Activated naive CD4-positive, alpha-beta T cell treated with anti-CD3 and anti-CD28 coated beads, Interleukin-2, amount 10 ng/mL, durations not matched to agents 7 days and 5 days (primary cell): Measurements from ENCODE around the gene ATP8B3.

Source experiments
- CTCF ChIA-PET: fragments of 350-600 bp; sonication (Branson Sonifier 250); formaldehyde crosslinking; loops from one replicate; lab custom pipeline; 2021; ENCODE audit warnings: antibody characterized with exemption; lab: Charles Lee
- DNase-seq: peaks from one replicate; pipeline ENCODE4 v3.0.0-alpha.2; 2020
- H3K27ac Mint-ChIP-seq: one replicate; pipeline ENCODE4 v1.8.0; 2021; ENCODE audit warnings: mild to moderate bottlenecking, moderate library complexity, mixed read lengths
- H3K27me3 Mint-ChIP-seq: one replicate; pipeline ENCODE4 v1.8.0; 2021; ENCODE audit warnings: mild to moderate bottlenecking, mixed read lengths
- H3K36me3 Mint-ChIP-seq: one replicate; pipeline ENCODE4 v1.8.0; 2021; ENCODE audit warnings: mixed read lengths
- H3K4me1 Mint-ChIP-seq: one replicate; pipeline ENCODE4 v1.8.0; 2021; ENCODE audit warnings: mixed read lengths
- H3K4me3 Mint-ChIP-seq: one replicate; pipeline ENCODE4 v1.8.0; 2021; ENCODE audit warnings: mild to moderate bottlenecking, moderate library complexity, mixed read lengths
- H3K9me3 Mint-ChIP-seq: one replicate; pipeline ENCODE4 v1.8.0; 2021; ENCODE audit warnings: mixed read lengths

ATP8B3 gene

DNA sequence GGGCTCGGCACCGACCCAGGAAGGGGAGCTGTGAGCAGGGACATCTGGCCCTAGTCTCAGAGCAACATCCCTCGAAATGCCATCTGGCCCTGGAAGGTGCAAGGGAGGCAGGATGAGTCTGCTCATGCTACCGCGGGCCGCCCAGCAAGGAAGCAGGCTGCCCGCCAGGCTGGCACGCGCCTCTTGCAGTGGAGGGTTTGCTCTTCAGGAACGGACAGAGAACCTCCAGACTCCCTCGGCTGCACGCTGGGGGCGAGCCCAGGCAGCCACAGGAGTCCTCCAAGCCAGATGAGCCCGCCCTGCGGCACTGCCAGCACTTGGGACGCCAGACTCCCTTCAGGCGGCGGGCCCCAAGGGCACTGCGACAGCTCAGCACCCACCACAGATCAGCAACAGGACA lies 10.1 kb upstream of the ATP8B3 start:
- no peak overlapping the region for H3K27ac Mint-ChIP-seq
- DNase-seq, result no peak
- H3K4me3 Mint-ChIP-seq, result no peak overlapping the region
- CTCF ChIA-PET, result interaction anchor here (1.2 to 5.2 kb wide), 2 partner anchors 15 to 16 kb away, joined by 3 to 25 read pairs; no protein-coding TSS in a partner anchor
- H3K9me3 Mint-ChIP-seq, result no peaks in the 10 kb centered on the region
- peaks cover 31% of the 10 kb centered on the region for H3K36me3 Mint-ChIP-seq
- H3K4me1 Mint-ChIP-seq, result peaks cover 4% of the 10 kb centered on the region
- no peaks in the 10 kb centered on the region for H3K27me3 Mint-ChIP-seq

DNA sequence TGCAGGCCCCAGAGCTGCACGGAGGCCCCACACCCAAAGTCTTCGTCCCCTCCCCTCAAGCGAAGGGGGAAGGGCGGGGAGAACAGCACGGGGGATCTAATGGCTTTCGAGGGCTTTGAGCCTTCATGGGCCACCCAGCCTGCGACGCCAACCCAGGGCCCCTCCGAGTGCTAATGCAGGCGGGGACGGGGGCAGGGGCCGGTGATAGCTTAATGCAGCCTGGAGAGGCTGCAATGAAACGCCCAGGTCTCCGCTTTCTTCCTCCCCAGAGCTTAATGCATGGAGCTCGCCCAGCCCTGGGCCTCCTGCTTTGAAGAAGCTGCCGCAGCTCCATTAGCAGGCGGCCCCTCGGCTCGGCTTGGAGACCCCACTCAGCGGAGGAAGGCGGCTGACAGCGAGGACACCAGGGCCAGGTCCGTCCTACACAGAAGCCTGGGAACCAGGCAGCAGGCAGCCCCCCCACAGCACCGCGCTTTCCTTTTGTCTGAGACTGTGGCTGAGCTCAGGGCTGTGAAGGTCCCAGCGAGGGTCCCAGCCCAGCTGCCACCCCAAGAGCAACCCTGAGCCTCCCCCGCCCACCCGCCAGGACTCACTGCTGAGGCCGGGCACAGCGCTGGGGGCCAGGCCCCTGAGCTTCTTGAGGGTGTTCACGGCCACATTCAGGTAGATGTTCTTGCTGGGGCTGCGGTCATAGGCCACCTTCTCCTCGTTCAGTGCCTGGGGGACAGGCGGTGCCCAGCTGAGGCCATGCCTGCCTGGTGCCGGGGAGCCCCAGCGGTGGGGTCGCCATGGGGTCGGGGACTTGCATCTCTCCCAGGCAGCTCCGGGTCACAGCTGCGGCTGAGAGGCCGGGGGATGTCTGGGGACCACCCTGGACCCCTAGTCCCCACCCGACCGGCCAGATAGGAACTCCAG lies 7.5 kb upstream of the ATP8B3 start:
- H3K27me3 Mint-ChIP-seq, result no peaks in the 10 kb centered on the region
- CTCF ChIA-PET, result interaction anchor here (0.6 to 2.2 kb wide), 2 partner anchors 9 to 18 kb away, joined by 3 to 10 read pairs; no protein-coding TSS in a partner anchor
- H3K36me3 Mint-ChIP-seq, result peaks cover 33% of the 10 kb centered on the region
- H3K9me3 Mint-ChIP-seq, result no peaks in the 10 kb centered on the region
- H3K4me1 Mint-ChIP-seq, result no peaks in the 10 kb centered on the region
- H3K4me3 Mint-ChIP-seq, result no peak overlapping the region
- no peak for DNase-seq
- no peak overlapping the region for H3K27ac Mint-ChIP-seq

- Mint-ChIP-seq H3K36me3 (peaks cover 25% of the 10 kb centered on the region), H3K27ac (no peak overlapping the region), H3K4me3 (no peak overlapping the region), H3K4me1 (peaks cover 5% of the 10 kb centered on the region), H3K27me3 (no peaks in the 10 kb centered on the region), H3K9me3 (no peaks in the 10 kb centered on the region)
- CTCF ChIA-PET, result interaction anchor here (2.2 kb wide), 1 partner anchor 19 kb away, joined by 10 read pairs; no protein-coding TSS in a partner anchor
- no peak for DNase-seq
These were observed 6.6 kb upstream of the ATP8B3 start for GRCh38 chr19:1818549-1819195.

- DNase-seq, result no peak
- Mint-ChIP-seq H3K27me3 (no peaks in the 10 kb centered on the region), H3K4me3 (no peak overlapping the region), H3K9me3 (no peaks in the 10 kb centered on the region), H3K36me3 (peaks cover 25% of the 10 kb centered on the region), H3K4me1 (peaks cover 12% of the 10 kb centered on the region), H3K27ac (no peak overlapping the region)
- CTCF ChIA-PET, result interaction anchor here (2.2 kb wide), 1 partner anchor 20 kb away, joined by 10 read pairs; no protein-coding TSS in a partner anchor
These were observed 5.6 kb upstream of the ATP8B3 start for GRCh38 chr19:1817553-1818179.

DNA sequence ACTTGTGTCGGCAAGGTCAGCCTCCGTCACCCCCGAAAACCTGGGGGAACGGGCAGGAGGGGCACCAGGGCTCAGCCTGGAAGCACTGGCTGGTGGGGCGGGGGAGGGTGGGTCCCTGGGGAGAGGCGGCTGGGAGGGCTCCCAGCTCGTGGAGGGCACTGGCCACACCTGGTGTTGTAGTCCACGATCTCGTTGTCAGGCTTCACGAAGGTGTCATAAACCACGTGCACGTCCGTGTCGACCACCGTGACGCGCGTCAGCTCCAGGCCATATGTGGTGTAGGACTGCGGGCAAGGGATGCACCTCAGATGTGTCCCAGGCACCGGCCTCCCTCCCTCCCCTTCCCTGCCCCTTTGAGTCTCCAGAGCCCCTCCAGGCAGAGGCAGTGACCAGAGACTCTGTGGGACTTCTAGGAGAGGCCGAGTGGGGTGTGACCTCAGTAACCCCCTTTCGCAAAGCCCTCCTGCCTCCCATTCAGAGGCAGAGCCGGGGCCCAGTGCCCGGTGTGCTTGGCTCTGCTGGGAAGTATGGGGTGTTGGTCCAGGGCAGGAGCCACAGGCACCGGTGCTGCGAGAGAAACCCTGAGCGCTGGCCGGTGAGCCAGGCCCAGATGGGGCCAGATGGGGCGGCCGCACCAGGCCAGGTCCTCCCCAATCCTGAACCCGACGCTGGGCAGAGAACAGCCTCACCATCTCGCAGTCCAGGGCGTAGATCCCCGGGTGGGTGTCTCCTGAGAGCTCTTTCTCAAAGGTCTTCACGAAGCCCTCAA lies 4.6 kb upstream of the ATP8B3 start:
- no peaks in the 10 kb centered on the region for H3K27me3 Mint-ChIP-seq
- peaks cover 17% of the 10 kb centered on the region for H3K4me1 Mint-ChIP-seq
- no peaks in the 10 kb centered on the region for H3K9me3 Mint-ChIP-seq
- no peak overlapping the region for H3K4me3 Mint-ChIP-seq
- CTCF ChIA-PET, result no interaction called here
- no peak overlapping the region for H3K27ac Mint-ChIP-seq
- no peak for DNase-seq
- peaks cover 19% of the 10 kb centered on the region for H3K36me3 Mint-ChIP-seq

GRCh38 chr19:1815605-1816529 lies 3.8 kb upstream of the ATP8B3 start:
- H3K27ac Mint-ChIP-seq, result no peak overlapping the region
- CTCF ChIA-PET, result interaction anchor here (2.7 kb wide), 1 partner anchor 11 kb away, joined by 18 read pairs; no protein-coding TSS in a partner anchor
- H3K9me3 Mint-ChIP-seq, result no peaks in the 10 kb centered on the region
- H3K4me1 Mint-ChIP-seq, result peaks cover 24% of the 10 kb centered on the region
- no peak for DNase-seq
- peaks cover 17% of the 10 kb centered on the region for H3K36me3 Mint-ChIP-seq
- H3K4me3 Mint-ChIP-seq, result no peak overlapping the region
- peaks cover 5% of the 10 kb centered on the region for H3K27me3 Mint-ChIP-seq

- peaks cover 11% of the 10 kb centered on the region for H3K36me3 Mint-ChIP-seq
- H3K4me1 Mint-ChIP-seq, result peaks cover 27% of the 10 kb centered on the region
- no peaks in the 10 kb centered on the region for H3K9me3 Mint-ChIP-seq
- H3K27ac Mint-ChIP-seq, result peak overlapping the region; percentile 24
- DNase-seq, result no peak
- CTCF ChIA-PET, result interaction anchor here (1.2 to 2.7 kb wide), 2 partner anchors 12 to 143 kb away, joined by 3 to 18 read pairs; no protein-coding TSS in a partner anchor
- no peak overlapping the region for H3K4me3 Mint-ChIP-seq
- H3K27me3 Mint-ChIP-seq, result peaks cover 5% of the 10 kb centered on the region
These were observed 2.9 kb upstream of the ATP8B3 start for GRCh38 chr19:1814833-1815604.

- DNase-seq, result no peak
- H3K36me3 Mint-ChIP-seq, result peaks cover 9% of the 10 kb centered on the region
- H3K27ac Mint-ChIP-seq, result peak overlapping the region; percentile 79
- no peak overlapping the region for H3K4me3 Mint-ChIP-seq
- peaks cover 5% of the 10 kb centered on the region for H3K27me3 Mint-ChIP-seq
- peaks cover 27% of the 10 kb centered on the region for H3K4me1 Mint-ChIP-seq
- no peaks in the 10 kb centered on the region for H3K9me3 Mint-ChIP-seq
- CTCF ChIA-PET, result interaction anchor here (0.6 to 2.7 kb wide), 5 partner anchors 12 to 144 kb away, joined by 3 to 18 read pairs (median 3); no protein-coding TSS in a partner anchor
These were observed 2.3 kb upstream of the ATP8B3 start for GRCh38 chr19:1814391-1814790.

GRCh38 chr19:1813192-1814182 lies 1.4 kb upstream of the ATP8B3 start:
- H3K36me3 Mint-ChIP-seq, result peaks cover 9% of the 10 kb centered on the region
- DNase-seq, result no peak
- H3K27me3 Mint-ChIP-seq, result peaks cover 5% of the 10 kb centered on the region
- CTCF ChIA-PET, result interaction anchor here (0.6 to 2.7 kb wide), 5 partner anchors 13 to 143 kb away, joined by 3 to 18 read pairs (median 3); no protein-coding TSS in a partner anchor
- H3K4me1 Mint-ChIP-seq, result peaks cover 27% of the 10 kb centered on the region
- H3K27ac Mint-ChIP-seq, result peak overlapping the region; percentile 98
- H3K4me3 Mint-ChIP-seq, result peak overlapping the region; percentile 91
- no peaks in the 10 kb centered on the region for H3K9me3 Mint-ChIP-seq

- H3K36me3 Mint-ChIP-seq, result peaks cover 7% of the 10 kb centered on the region
- peak overlapping the region; percentile 98 for H3K27ac Mint-ChIP-seq
- DNase-seq, result peak; percentile 99
- peak overlapping the region; percentile 91 for H3K4me3 Mint-ChIP-seq
- peaks cover 5% of the 10 kb centered on the region for H3K27me3 Mint-ChIP-seq
- H3K9me3 Mint-ChIP-seq, result no peaks in the 10 kb centered on the region
- peaks cover 27% of the 10 kb centered on the region for H3K4me1 Mint-ChIP-seq
- CTCF ChIA-PET, result no interaction called here
These were observed 533 bp upstream of the ATP8B3 start for GRCh38 chr19:1812426-1813191.
